Neural cell (in vitro differentiated cells): ENCODE results near the gene HOXC10.

Source experiments
- CTCF ChIP-seq: fragments of 450-650 bp; IDR thresholded peaks from 2 replicates; pipeline ENCODE4 v1.5.1; 2014; ENCODE audit warnings: antibody characterized with exemption, mild to moderate bottlenecking, moderate library complexity; ENCODE audit not compliant: poor library complexity, severe bottlenecking
- EP300 ChIP-seq: fragments of 450-650 bp; conservative IDR thresholded peaks from 2 replicates; pipeline ENCODE4 v1.6.1; 2014; ENCODE audit warnings: antibody characterized with exemption, mild to moderate bottlenecking, moderate library complexity; ENCODE audit not compliant: poor library complexity, severe bottlenecking
- EZH2 ChIP-seq: fragments of 200-600, 300-800 bp; shearing (Covaris generic), sonication (generic); IDR thresholded peaks from 2 replicates; pipeline ENCODE4 v1.6.1; 2014; ENCODE audit warnings: antibody characterized with exemption, low read length, borderline replicate concordance, mild to moderate bottlenecking; ENCODE audit not compliant: insufficient read depth, poor library complexity, severe bottlenecking
- MXI1 ChIP-seq: fragments of 450-650 bp; conservative IDR thresholded peaks from 2 replicates; pipeline ENCODE4 v1.6.1; 2014; ENCODE audit warnings: antibody characterized with exemption, mild to moderate bottlenecking; ENCODE audit not compliant: poor library complexity, severe bottlenecking
- POLR2AphosphoS5 ChIP-seq: IDR thresholded peaks from 2 replicates; pipeline ENCODE4 v1.6.1; 2012
- RAD21 ChIP-seq: fragments of 450-650 bp; conservative IDR thresholded peaks from 2 replicates; pipeline ENCODE4 v1.6.1; 2014; ENCODE audit warnings: antibody characterized with exemption, mild to moderate bottlenecking, moderate library complexity
- SMC3 ChIP-seq: fragments of 450-650 bp; conservative IDR thresholded peaks from 2 replicates; pipeline ENCODE4 v1.6.1; 2014; ENCODE audit warnings: antibody characterized with exemption, mild to moderate bottlenecking, moderate library complexity; ENCODE audit not compliant: poor library complexity
- TAF1 ChIP-seq: IDR thresholded peaks from 2 replicates; pipeline ENCODE4 v1.6.1; 2012; ENCODE audit warnings: low read depth
- TF ChIP-seq, protein P1 (sequence below): IDR thresholded peaks from 2 replicates; pipeline ENCODE4 v1.6.1; 2012; ENCODE audit warnings: borderline replicate concordance

- TF ChIP-seq CTCF: no peak
- TF ChIP-seq EZH2: no peak
- TF ChIP-seq TAF1: no peak
- TF ChIP-seq, protein P1, sequence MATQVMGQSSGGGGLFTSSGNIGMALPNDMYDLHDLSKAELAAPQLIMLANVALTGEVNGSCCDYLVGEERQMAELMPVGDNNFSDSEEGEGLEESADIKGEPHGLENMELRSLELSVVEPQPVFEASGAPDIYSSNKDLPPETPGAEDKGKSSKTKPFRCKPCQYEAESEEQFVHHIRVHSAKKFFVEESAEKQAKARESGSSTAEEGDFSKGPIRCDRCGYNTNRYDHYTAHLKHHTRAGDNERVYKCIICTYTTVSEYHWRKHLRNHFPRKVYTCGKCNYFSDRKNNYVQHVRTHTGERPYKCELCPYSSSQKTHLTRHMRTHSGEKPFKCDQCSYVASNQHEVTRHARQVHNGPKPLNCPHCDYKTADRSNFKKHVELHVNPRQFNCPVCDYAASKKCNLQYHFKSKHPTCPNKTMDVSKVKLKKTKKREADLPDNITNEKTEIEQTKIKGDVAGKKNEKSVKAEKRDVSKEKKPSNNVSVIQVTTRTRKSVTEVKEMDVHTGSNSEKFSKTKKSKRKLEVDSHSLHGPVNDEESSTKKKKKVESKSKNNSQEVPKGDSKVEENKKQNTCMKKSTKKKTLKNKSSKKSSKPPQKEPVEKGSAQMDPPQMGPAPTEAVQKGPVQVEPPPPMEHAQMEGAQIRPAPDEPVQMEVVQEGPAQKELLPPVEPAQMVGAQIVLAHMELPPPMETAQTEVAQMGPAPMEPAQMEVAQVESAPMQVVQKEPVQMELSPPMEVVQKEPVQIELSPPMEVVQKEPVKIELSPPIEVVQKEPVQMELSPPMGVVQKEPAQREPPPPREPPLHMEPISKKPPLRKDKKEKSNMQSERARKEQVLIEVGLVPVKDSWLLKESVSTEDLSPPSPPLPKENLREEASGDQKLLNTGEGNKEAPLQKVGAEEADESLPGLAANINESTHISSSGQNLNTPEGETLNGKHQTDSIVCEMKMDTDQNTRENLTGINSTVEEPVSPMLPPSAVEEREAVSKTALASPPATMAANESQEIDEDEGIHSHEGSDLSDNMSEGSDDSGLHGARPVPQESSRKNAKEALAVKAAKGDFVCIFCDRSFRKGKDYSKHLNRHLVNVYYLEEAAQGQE: no peak
- peak; percentile 27 for TF ChIP-seq POLR2AphosphoS5
- no peak for TF ChIP-seq EP300
- TF ChIP-seq RAD21: no peak
- no peak for TF ChIP-seq SMC3
- TF ChIP-seq MXI1: no peak
These were observed 33.6 kb downstream of the HOXC10 start for GRCh38 chr12:54018468-54018984.
